Keratinocyte (primary cell): Measurements from ENCODE around the gene ANTXR2. TPM values are rescaled to one million over a fixed set of nuclear protein-coding genes. Genes with fewer than 3 reads are reported as not detected.

Source experiments
- DNase-seq: peaks from one replicate; pipeline ENCODE4 v3.0.0-alpha.2; 2011; ENCODE audit warnings: low read depth, missing footprints, low spot score
- FAIRE-seq: peaks from 2 replicates; lab custom pipeline; 2011; peaks lifted over from hg19 to GRCh38; lab: Jason Lieb, UNC
- H2AFZ ChIP-seq: 2 replicates; pipeline ENCODE4 v1.6.0; 2012; ENCODE audit warnings: low read length, control low read depth, inconsistent platforms; ENCODE audit not compliant: control insufficient read depth
- H3K27ac ChIP-seq: 2 replicates; pipeline ENCODE4 v1.5.1; 2011; ENCODE audit warnings: low read length; ENCODE audit not compliant: control insufficient read depth, insufficient read depth
- H3K27me3 ChIP-seq: 3 replicates; pipeline ENCODE4 v1.6.0; 2011; ENCODE audit warnings: low read length; ENCODE audit not compliant: control insufficient read depth, insufficient read depth; ENCODE audit errors: extremely low read depth
- H3K36me3 ChIP-seq, 2 experiments: 2 replicates in 1 of 2; 3 replicates in 1 of 2; pipeline ENCODE4 v1.5.1; 2011; ENCODE audit warnings: low read length in 2 of 2, mild to moderate bottlenecking in 1 of 2; ENCODE audit not compliant: control insufficient read depth in 2 of 2, insufficient read depth in 2 of 2; ENCODE audit errors: extremely low read depth in 1 of 2
- H3K4me1 ChIP-seq: 3 replicates; pipeline ENCODE4 v1.5.1; 2011; ENCODE audit warnings: low read length; ENCODE audit not compliant: control insufficient read depth, insufficient read depth; ENCODE audit errors: extremely low read depth
- H3K4me2 ChIP-seq: 3 replicates; pipeline ENCODE4 v1.6.0; 2011; ENCODE audit warnings: low read depth, low read length; ENCODE audit not compliant: control insufficient read depth, insufficient read depth; ENCODE audit errors: extremely low read depth
- H3K4me3 ChIP-seq, 3 experiments: fragments of 200-600 bp in 1 of 3; sonication (generic) in 1 of 3; 2 replicates in 2 of 3; 3 replicates in 1 of 3; pipeline ENCODE4 v1.5.1; 2011 to 2016; ENCODE audit warnings: low read length in 3 of 3, mild to moderate bottlenecking in 3 of 3, control low read depth in 2 of 3, inconsistent platforms in 1 of 3, low read depth in 1 of 3, mixed read lengths in 1 of 3, mixed run types in 1 of 3, moderate library complexity in 1 of 3; ENCODE audit not compliant: control insufficient read depth in 2 of 3, insufficient read depth in 2 of 3; ENCODE audit errors: extremely low read depth in 1 of 3
- H3K79me2 ChIP-seq: 2 replicates; pipeline ENCODE4 v1.6.0; 2012; ENCODE audit warnings: low read length; ENCODE audit not compliant: control insufficient read depth, insufficient read depth
- H3K9ac ChIP-seq: 3 replicates; pipeline ENCODE4 v1.6.0; 2011; ENCODE audit warnings: low read length; ENCODE audit not compliant: control insufficient read depth, insufficient read depth; ENCODE audit errors: extremely low read depth
- H3K9me1 ChIP-seq: 3 replicates; pipeline ENCODE4 v1.6.0; 2011; ENCODE audit warnings: low read length; ENCODE audit not compliant: control insufficient read depth, insufficient read depth; ENCODE audit errors: extremely low read depth
- H3K9me3 ChIP-seq: 2 replicates; pipeline ENCODE4 v1.5.1; 2012; ENCODE audit warnings: low read depth, low read length; ENCODE audit not compliant: control insufficient read depth
- H4K20me1 ChIP-seq: 3 replicates; pipeline ENCODE4 v1.6.0; 2011; ENCODE audit warnings: low read length; ENCODE audit not compliant: control insufficient read depth, insufficient read depth; ENCODE audit errors: extremely low read depth
- CTCF ChIP-seq, 3 experiments: IDR thresholded peaks in 1 of 3; conservative IDR thresholded peaks in 1 of 3; optimal IDR thresholded peaks in 1 of 3; 2 replicates in 2 of 3; 3 replicates in 1 of 3; pipeline versions ENCODE3 to v1.5.1; 2011; ENCODE audit warnings: low read length in 3 of 3, mild to moderate bottlenecking in 3 of 3, moderate library complexity in 2 of 3, control low read depth in 1 of 3, inconsistent platforms in 1 of 3; ENCODE audit not compliant: insufficient read depth in 2 of 3; ENCODE audit errors: extremely low read depth in 1 of 3
- EZH2 ChIP-seq: IDR thresholded peaks from one replicate; pipeline ENCODE4 v1.6.1; 2012; ENCODE audit warnings: inconsistent platforms, mild to moderate bottlenecking, low read length, moderate library complexity
- dilution Hi-C: fragments of 300-500 bp; cut with MboI; formaldehyde crosslinking; loops from one replicate; pipeline ENCODE4 v1.7.0; 2020; ENCODE audit warnings: low sequenced_read_pairs; ENCODE audit not compliant: extremely low pct_ligation_motif_present
- polyA plus RNA-seq, 5 experiments: library from polyadenylated mRNA; depleted of rRNA in 3 of 5; stranded (reverse) in 3 of 5; stranded (forward) in 1 of 5; unstranded in 1 of 5; fragments of >200 nt; gene quantifications; 1 replicate in 1 of 5; 2 replicates in 3 of 5; 3 replicates in 1 of 5; pipeline versions ENCODE4 v1.2.1 to v1.2.3, GENCODE V29; 2011 to 2012; ENCODE audit warnings: missing spikeins in 2 of 5, low read depth in 1 of 5, low replicate concordance in 1 of 5

Gene ANTXR2
- polyA plus RNA-seq, 1 donor (not counting 4 experiments of a cell fraction or from before 2014, with no cell fraction given) = 89.1 TPM

DNA sequence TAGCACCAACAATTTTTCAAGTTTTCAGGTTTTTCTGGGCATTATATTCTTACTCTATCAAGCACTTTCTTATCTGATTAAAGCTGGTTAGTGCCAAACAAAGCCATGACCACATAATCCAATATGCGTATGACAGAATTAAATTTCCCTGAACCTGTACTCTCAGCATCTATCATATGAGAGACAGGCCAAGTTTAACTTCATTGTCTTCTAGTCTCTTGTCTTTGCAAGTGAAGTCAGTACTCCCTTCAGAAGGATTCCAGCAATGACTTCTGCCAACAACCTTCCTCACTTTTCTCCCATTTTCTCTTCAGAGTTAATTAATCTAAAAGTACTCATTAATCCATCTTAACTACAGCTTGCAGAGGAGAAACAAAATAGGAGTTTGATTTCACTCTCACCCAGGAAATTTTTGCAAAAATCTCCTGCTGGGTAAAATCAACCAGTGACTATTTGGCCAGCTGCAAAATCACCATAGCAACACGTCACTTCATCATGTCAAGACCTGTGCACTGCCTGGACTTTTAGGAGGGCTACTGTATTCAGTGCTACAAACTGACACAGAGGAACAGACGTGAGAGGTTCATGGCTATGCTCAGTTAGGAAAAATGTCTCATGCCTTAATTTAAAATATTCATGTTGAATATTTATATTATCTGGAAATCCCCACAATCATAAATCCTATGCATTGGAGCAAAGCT, 208.4 kb downstream of the ANTXR2 start:
- H3K9me1 ChIP-seq = no peaks in the 10 kb centered on the region
- H3K4me2 ChIP-seq = no peak overlapping the region
- no peaks in the 10 kb centered on the region for H4K20me1 ChIP-seq
- H3K9me3 ChIP-seq = no peaks in the 10 kb centered on the region
- H3K79me2 ChIP-seq = no peaks in the 10 kb centered on the region
- no peak for TF ChIP-seq CTCF (optimal IDR thresholded peaks at IDR 0.05 in 1 of 3, IDR thresholded peaks at IDR 0.05 in 1 of 3, conservative IDR thresholded peaks at IDR 0.05 in 1 of 3; ENCODE audit: extremely low read depth in 1 of 3, insufficient read depth in 2 of 3, low read length in 3 of 3)
- no peak for TF ChIP-seq EZH2
- H3K4me1 ChIP-seq = no peaks in the 10 kb centered on the region
- DNase-seq (no peak), FAIRE-seq (no peak)
- H3K36me3 ChIP-seq = no peaks in the 10 kb centered on the region
- H3K27ac ChIP-seq = no peak overlapping the region
- H3K9ac ChIP-seq = no peak overlapping the region
- dilution Hi-C loops = no loop called here
- no peaks in the 10 kb centered on the region for H3K27me3 ChIP-seq
- H3K4me3 ChIP-seq = no peak overlapping the region
- H2AFZ ChIP-seq = no peak overlapping the region

DNA sequence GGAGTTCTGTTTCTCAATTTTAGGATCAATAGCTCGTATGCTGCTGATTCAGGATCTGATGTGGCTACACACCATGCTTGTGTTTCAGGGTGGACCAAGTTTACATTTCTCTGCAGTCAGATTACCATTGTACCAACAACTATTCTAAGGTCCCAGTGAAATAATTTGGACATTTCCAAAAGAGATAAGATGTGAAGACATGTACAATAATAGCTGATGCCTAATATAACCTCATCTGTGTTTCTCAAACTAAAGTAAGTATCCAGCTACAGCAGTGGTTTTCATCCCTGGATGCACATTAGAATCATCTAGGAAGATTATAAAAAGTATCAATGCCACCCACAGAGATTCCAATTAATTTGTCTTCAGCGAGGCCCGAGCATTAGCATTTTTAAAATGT, 209.7 kb downstream of the ANTXR2 start:
- Histone ChIP-seq H3K9ac (no peak overlapping the region), H4K20me1 (no peaks in the 10 kb centered on the region), H3K9me1 (no peaks in the 10 kb centered on the region), H3K9me3 (no peaks in the 10 kb centered on the region), H2AFZ (no peak overlapping the region), H3K79me2 (no peaks in the 10 kb centered on the region), H3K27me3 (peaks cover 4% of the 10 kb centered on the region), H3K4me2 (no peak overlapping the region), H3K4me1 (no peaks in the 10 kb centered on the region), H3K4me3 (no peak overlapping the region), H3K27ac (no peak overlapping the region), H3K36me3 (no peaks in the 10 kb centered on the region)
- TF ChIP-seq EZH2 (no peak), CTCF (optimal IDR thresholded peaks at IDR 0.05 in 1 of 3, IDR thresholded peaks at IDR 0.05 in 1 of 3, conservative IDR thresholded peaks at IDR 0.05 in 1 of 3; ENCODE audit: extremely low read depth in 1 of 3, insufficient read depth in 2 of 3, low read length in 3 of 3) (no peak)
- FAIRE-seq (no peak), DNase-seq (no peak)
- dilution Hi-C loops = no loop called here
